HG03378 (cell line): ENCODE measurements around the gene ADRA2C.

Source experiments
- ATAC-seq: cut with Tn5 transposase; IDR thresholded peaks from one replicate; pipeline ENCODE4 v1.9.1; 2021; ENCODE audit warnings: mild to moderate bottlenecking, moderate library complexity; ENCODE audit not compliant: unreplicated experiment

ADRA2C gene

DNA sequence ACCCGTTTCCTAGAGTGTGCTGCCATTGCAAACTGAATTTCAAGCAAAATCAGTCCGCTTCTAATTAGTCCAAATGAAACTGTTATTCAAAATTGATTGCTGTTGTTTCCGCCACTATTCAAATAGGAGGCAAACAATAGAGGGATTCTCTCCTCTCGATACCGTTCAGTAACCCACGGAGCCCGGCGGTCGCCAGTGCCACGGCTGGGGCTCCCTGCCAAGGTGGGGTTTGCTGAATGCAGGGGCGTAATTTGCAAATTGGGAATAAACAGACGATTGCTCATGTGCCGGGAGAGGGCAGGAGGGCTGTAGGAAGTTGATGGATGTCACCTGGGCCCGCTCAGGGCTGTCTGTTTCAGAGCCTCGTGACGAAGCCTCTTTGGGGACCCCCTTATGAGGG is 8.8 kb downstream of the ADRA2C start:
- no peak for ATAC-seq

DNA sequence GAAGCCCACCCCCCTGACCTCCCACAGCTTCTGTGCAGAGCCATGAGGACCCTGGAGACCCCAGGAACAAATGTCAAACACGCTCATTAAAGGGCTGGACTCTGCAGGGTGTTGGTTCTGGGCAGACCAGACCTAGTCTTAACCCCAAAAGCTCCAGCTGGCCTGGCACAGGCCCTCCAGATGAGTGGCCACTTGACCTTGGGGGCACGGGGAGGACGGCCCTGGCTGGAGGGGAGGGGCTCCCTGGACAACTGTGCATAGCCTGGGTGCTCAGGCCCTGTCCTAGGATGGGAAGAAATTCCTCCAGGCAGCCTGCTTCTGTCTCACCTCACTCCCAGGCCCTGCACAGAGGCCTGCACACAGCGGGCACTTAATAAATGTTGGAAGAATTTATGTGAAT is 9.4 kb downstream of the ADRA2C start:
- no peak for ATAC-seq

DNA sequence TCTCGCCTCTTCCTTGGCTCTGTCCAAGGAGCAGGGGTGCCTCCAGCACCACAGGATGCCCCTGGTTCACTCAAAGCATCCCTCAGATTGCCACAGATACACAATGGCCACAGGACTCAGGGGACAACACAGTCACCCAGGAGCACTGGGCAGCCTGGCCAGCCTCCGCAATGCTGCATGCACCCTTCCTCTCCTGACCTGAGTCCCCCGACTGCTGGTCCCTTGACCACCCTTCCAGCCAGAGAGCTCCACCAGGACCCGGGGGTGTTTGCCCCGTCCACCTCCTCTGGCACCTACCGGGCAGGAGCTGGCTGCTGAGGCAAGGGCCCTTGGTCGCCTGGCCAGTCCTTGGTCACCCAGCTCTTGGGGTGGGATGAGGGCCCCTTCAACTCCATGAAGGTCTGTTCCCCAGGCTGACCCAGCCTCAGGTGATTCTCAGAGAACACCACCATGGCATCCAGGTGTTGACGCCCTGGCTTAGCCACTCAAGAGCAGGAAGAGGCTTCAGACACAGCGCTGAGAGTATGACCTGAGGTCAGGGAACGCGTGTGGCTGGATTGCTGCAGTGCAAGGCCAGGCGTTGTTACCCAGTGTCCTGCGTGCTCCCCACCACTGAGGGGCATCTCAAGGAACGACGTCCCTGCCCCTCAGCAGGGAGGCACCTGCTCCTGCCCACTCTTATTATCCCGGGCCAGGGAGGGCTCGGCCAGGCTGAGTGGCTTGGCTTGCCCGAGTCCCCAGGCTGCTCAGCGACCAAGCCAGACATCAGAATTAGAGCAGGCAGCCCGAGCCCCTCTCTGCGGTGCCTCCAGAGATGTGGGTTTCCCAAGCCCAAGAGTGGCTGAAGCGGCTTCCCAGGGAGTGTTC is 10.2 kb downstream of the ADRA2C start:
- ATAC-seq, result no peak

DNA sequence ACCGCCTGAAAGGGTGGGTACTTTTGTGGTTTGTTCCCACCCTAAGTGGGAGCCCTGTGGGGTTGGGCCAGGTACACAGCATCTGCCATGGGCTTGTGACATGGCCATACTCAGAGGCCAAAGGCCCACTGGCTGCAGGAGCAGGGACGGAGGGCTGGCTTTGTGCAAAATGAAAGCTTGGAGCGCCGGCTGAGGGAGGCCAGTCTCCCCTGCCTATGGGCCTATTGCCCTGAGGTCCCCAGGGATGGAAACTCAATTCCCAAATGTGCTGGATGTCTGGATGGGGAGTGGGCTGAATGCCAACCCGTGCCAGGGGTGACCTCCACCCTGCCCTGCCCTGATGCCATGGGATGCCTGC is 10.8 kb downstream of the ADRA2C start:
- ATAC-seq, result no peak

DNA sequence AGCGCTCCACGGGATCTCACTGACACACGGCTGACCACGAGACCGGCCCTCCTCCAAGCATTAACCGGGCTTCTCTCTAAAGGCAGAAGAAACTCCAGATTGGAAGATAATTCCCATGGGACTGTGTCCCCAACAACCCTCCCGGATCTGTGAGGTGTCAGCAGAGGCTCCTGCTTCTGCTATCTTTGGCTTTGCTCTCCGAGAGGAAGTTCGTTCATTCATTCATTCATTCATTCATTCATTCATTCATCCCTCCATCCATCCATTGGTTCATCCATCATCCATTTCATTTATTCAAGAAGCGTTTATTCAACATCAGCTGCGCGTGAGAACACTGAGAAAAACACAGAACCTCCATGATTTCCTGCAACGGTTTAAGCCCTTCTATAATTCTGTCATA is 11.5 kb downstream of the ADRA2C start:
- no peak for ATAC-seq

DNA sequence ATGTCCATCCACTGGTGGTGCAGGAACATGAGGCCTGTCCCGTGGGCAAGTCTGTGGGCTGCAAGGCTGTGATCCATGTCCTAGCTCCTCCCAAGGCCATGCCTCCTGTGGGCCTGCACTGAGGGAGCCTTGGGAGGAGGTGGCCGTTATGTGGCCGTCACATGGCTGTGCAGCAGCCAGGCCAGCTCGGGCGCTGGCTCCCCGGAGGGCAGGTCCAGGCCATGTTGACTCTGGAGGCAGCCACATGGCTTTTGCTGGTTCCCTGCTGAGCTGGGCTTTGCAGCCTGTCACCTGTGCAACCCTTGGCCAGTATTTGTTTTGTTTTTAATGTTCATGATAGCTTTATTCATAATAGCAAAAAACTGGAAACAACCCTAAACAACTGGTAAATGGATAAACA is 13.3 kb downstream of the ADRA2C start:
- no peak for ATAC-seq

DNA sequence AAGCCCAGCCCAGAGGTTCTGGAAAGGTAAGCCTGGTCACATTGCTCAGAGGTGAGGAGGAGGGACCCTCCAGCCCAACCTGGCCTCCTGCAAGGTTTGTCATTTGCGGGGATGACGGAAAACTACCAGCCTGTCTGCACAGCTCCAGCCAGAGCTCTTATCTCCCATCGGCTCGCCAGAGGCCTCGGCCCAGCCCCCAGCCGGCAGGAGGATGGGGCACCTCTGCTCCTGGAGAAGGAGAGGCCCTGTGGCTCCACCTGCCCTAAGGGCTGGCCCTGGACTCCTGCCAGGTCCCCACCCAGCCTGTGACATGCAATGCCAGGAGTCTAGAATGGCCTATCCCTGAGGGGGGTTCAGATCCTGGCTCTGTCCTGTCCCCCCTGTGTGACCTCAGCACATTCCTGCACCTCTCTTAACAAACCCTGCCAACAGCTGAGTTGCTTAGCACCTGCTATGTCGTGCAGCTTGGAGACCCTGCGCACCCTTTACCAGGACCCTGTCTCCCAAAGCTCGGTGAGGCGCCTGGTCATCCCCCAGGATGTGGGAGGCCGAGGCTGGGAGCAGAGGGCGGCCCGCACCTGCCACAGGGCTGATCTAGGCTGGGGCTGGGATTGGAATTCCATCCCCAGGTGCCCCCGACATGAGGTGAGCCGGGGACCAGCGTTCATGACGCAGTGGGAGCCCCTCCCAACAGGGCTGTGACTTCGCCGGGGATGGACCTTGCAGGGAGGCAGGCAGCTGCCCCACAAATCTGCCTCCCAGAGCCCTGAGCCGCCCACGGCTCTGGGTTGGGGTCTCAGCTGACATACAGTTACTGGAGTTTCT is 14.4 kb downstream of the ADRA2C start:
- ATAC-seq, result no peak

DNA sequence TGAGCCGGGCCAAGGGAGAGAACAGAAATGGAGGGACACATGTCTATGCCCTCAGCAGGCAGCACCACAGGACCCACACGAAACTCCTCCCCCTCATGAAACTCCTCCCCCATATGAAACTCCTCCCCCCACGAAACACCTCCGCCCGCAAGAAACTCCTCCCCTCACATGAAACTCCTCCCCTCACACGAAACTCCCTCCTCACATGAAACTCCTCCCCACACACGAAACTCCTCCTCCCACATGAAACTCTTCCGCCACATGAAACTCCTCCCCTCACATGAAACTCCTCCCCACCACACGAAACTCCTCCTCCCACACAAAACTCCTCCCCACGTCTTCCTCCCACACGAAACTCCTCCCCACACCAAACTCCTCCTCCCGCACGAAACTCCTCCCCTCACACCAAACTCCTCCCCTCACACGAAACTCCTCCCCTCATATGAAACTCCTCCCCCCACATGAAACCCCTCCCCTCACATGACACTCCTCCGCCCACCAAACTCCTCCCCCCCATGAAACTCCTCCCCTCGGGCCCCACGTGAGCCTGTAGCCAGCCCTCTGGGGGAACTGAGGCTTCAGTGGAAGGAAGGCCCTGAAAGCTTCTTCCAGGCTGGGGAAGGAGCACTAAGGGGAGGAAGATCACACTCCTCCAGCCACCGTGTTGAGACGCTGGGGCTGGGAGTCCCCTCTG is 15.2 kb downstream of the ADRA2C start:
- no peak for ATAC-seq

DNA sequence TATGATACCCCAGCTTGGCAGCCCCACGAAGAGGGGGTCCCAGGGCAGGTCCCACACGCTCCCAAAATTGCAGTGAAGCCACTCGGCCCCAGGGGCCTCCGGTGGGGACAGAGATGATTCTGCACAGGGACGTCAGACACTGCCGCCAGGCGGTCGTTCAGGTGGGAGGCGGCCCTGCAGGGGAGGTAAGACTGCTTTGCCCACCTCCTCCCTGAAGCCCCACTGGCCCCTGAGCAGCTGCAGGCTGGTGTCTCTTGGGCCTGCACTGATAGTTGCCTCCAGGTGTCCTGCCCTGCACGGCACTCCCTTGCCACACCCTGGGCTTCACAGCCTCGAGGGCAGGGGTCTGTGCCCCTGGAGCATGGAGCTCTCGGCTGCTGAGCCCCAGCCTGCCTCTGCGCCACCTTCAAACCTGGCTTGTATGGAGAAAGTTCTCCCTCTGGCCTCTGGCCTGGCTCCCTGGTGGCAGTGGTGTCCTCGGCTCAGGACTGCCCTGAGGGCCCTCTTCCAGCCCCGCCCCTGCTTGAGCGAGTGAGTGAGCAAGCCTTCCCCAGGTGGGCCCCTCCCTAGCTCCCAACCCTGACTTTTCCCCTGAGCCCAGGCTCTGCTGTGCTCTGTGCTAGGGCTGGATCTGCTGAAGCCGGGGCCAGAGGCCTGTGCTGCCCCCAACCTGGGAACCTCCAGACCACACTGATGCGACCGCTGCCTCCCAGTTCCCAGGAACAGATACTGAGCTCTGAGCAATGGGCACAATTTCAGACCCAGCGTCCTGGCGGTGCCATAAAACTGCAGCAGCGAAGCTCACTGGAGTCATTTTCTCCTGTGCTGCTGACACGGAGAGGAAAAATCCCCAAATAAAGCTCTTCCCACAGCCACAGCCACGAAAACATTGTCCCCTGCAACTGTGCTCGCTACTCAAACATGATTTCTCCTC is 16.1 kb downstream of the ADRA2C start:
- no peak for ATAC-seq

DNA sequence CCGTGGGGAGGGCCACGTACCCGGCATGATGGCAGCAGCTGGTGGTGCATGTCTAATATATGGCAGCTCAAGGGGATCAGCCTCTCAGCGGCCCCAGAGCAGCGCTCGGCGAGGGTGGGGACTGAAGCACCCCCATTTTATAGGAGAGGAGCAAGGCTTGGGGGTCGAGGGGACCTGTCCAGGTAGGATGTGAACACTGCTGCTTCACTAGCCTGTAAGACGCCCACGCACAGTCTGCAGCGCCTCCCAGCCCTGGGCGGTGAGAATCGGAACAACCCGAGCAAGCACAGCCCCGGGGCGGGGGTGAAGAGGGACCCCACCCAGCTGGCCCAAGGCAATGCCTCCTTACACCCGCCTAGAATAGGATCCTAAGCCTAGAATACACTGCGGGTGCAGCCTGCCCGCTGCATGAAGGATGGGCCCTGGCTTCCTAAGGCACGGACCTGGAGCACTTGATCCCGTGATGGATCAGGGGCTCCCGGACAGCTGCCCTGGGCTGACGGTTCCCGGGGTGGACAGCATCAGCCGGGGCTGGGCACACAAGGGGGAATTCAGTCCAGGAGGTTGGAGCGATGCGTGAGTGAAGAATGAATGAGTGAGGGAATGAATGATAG is 17.6 kb downstream of the ADRA2C start:
- ATAC-seq, result no peak

DNA sequence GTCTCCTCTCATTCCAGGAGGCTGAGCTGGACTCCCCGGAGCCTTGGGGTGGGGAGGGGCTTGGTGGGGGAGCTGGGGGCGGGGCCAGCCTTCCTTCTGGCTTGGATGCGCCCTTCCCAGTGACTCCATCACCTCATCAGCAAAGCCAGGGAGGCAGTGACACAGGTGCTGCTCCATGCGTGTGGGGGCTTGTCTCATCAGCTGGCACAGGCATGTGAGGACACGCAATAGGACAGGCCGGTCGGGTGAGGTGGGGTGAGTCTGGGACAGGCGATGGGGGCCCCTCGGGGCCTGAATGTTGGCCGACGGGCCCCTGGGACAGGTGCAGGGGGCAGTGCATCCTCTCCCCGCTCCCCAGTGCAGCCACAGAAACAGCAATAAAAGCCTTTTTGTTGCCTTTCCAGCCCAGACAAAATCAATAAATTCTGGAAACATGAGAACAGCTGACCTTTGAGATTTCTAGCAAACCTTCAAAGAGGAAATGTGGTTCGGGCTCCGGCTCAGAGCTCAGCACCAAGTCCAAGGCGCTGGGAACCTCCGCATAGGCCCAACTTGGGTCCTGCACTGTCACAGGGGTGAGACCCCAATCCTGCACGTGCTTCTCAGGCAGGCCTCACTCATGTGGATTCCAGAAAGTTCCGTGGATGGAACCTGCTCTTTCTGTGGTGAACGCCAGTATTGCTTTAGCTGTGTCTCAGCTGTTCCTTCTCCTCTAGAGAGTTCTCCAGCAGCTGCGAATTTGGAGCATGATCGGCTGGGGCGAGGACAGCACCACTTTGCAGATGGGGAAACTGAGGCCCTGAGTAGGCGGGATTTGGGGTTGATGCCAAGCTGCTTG is 18.5 kb downstream of the ADRA2C start:
- no peak for ATAC-seq

DNA sequence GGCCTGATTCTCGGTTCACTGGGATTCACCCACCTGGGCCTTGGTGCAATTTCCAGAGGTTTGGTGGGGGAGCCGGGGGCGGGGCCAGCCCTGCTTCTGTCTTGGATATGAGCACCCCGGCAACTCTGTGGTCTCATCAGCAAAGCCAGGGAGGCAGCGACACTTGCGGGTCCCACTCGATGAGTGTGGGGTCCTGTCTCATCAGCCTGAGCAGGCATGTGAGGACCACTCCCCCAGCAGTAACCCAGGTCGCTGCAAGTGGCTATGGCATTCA is 19.0 kb downstream of the ADRA2C start:
- no peak for ATAC-seq

DNA sequence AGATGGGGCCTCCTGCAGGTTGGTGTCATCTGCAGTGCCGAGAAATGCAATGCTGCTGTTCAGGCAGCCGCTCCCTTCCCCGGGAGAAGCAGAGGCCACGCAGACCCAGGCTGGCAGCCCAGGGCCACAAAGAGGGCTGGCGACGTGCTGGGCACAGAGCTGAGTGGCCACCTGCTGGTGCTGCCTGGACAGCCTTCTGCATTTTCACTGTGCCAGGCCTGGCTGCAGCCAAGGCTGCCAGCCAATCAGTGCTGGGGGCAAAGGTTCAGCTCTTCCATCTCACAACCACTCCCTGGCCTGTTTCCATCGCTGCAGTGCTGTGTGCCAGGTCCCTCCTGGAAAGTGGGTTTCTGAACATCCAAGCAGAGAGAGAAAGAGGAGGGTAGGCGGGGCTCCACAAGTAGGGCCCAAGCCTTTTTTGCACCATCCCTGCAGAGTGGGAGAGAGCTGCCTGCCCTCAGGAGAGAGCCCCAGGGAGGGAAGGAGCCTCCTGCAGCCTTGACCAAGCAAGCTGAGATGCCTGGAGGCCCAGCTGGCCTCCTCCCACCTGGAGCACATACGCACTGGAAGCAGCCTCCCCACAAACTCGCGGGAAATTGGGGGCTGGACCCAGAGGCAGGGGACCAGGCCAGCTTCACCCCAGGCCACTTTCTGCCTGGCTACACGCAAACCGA is 20.1 kb downstream of the ADRA2C start:
- no peak for ATAC-seq

DNA sequence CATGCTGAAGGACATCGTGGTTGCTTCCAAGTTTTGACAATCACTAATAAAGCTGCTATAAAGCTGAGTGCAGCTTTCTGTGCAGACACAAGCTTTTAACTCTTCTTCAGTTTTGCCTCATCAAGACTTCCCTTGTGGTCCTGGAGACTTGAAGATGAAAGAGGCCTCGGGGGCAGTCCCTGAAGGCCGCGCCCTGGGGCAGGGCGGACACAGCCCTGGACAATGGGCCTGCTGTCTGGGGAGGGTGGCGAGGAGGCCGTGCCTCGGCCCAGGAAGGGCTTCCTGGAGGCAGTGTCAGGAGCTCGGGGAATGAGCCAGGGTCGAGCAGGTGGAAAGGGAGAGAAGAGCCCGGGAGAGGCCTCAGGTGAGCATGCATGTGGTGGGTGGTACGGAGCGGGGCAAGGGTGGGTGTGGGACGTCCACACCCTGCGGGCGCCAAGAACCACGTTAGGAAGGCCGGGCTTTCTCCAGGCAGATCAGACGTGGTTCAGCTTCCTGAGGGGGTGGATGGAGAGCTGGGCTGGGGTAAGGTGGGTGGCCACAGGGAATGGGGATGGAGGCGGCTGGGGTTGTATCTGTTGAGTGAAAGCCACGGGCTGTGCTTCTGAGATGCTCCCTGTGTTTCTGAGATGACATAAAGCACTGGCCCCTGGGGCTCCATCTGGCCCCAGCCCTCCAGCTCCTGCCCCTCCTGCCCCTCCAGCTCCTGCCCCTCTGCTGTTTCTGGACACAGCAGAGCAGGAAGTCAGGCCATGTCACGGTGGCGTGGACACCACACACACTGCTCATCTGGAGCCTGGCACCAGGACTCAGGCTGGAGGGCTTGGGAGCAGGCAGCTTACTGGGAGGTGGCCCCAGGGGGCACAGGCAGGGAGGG is 21.5 kb downstream of the ADRA2C start:
- ATAC-seq, result no peak

DNA sequence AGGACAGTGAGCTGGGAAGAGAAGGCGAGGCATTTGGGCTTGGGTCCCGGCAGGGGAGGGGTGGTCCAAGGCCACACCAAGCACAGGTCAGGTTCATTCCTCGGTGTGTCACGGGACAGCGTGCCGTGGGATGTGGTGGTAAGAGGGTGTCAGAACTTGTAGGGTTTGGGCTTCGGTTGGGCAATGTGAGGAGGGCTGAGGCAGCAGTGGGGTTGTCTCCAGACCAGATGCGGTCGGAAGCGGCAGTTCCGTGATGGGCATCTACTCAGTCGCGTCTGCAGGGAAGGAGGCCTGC is 22.1 kb downstream of the ADRA2C start:
- ATAC-seq, result no peak

DNA sequence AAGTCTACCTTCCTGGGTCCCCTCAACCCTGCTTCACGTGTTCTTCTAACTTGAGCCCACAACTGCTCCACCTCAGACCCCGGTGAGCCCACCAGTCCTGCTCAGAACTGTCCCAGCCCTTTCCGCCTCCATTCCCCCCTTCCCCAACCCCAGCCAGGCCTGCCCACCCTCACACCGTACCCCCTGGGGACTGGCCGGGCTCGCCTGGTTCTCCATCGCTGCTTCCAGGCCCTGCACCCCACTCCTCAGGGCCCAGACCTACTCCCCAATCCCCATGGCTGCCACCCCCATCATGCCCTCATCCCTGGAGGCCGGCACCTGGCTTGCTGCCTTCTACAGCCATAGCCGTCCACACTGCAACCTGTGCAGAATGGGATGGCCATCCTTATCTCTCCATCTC is 23.4 kb downstream of the ADRA2C start:
- ATAC-seq, result no peak

DNA sequence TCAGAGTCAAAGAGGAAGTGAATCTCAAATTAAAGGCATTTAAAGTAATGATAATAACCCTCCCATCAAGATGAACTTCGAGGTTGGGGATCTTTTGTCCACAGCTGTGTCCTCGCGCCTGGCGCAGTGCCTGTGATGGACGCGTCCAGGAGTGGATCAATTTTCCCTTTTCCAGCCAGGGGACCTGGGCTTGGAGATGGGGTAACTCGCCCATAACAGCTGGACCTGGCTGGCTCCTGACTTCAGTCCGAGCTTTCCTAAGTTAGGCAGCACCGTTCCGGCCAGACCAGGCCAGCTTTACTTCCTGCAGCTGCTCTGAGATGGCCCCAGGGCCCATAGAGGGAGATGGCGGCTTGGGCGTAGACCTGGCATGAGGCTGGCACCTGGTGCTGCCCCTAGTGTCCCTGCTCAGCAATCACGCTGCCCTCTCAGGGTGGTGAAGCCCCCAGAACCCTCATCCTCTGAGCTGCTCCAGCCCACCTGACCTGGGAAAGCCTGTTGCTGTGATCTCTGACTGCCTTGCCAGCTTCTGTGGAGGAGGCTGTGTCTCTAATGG is 23.9 kb downstream of the ADRA2C start:
- no peak for ATAC-seq

DNA sequence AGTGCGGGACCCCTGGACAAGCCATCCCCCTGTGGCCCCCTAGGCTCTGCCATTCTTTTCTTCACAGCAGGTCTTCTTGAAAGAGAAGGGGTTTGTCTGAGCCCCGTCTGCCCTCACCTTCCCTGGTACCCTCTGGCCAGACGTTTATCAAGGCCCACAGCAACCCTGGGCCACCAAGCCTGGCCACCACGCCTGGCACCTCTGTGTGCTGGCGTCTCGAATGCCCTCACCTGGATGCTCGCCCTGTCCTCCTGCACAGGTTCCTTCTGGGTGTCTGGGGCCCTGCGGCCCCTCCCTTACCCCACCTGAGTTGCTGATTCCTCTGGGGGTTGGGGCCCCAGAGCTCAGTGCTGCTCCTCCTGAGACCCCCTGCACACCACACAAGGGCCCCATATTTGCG is 25.1 kb downstream of the ADRA2C start:
- no peak for ATAC-seq
